GM19035 (cell line): Measurements from ENCODE around the gene FBXL7.

ENCODE experiments used
- ATAC-seq: cut with Tn5 transposase; IDR thresholded peaks from one replicate; pipeline ENCODE4 v1.9.1; 2021; ENCODE audit not compliant: unreplicated experiment

The FBXL7 gene

DNA sequence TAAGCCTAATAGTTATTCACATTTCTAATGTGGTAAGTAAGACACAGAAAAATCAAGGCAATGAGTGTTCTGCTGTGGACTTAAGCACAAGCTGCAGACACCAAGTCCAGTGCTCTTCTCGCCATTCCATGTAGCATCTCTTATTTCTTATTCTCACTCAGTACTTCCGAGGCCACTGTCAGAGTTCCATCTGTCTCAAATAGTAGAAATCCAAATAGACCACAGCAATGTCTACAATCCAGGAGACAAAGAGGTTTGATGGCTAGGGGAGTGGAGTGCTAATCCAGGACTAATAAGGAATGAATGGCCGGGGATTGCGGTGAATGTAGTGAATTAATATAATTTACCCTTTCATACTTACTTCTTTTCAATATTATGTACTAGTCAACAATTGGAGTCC lies 147.3 kb downstream of the FBXL7 start:
- ATAC-seq, result no peak

DNA sequence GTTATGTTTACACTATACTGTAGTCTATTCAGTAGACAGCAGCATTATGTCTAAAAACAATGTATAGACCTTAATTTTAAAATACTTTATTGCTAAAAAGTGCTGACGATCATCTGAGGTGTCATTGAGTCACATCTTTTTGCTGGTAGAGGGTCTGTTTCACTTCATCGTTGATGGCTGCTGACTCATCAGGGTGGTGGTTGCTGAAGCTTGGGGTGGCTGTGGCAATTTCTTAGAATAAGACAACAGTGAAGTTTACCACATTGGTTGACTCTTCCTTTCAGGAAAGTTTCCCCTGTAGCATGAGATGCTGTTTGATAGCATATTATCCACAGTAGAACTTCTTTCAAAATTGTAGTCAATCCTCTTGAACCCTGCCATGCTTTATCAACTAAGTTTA lies 150.3 kb downstream of the FBXL7 start:
- ATAC-seq, result no peak

DNA sequence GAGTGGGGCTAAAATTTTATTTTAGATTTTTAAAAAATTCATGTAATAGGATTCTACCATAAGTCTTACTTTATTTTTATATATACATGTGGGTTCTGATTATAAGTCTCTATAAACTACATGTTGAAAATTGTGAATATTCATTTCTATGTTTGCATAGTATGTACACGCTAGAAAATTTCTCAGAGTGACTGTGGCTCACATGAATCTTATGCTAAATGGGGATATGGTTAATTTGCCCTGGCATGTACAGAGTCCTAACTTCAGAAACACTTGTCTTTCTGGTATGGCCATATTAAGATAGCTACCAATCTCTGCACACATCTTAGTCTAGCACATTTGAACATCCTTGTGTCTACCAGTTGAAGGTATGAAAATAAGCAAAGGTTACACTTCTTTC lies 154.8 kb downstream of the FBXL7 start:
- ATAC-seq, result no peak

DNA sequence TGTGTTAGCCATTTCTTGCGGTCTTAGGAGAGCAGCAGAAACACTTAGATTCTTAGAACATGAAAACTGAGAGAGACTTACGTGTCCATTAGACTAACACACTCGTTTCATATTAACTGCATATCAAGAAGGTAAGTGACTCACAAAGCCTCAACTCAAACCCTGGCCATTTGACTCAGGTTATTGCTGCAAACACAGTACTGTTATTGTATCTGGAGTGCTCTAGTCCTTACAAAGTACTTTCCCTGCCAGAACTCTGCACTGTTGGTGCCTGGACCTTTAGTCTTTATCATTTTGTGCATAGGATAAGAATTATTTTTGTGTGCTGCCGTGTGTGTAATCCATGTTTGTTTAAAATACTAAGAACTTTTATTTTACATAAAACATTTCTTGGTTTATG lies 155.7 kb downstream of the FBXL7 start:
- ATAC-seq, result no peak

DNA sequence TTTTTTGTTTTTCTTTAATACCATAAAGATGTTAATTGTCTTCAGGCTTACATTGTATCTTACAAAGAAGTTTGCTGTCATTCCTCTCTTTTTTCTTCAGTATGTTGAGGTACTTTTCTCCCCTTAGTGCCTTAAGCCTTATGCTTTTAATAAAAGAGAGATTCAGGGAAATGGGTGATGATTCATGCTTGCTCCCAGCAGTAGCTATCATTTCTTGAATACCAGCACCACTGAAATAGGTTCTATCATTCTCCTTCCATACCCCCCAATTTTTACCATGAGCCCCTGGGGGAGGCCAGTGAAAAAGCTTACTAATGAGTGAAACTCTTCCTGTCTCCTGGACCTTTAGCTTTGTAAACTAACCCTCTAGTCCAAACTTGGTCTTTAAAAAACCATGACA lies 165.0 kb downstream of the FBXL7 start:
- no peak for ATAC-seq

DNA sequence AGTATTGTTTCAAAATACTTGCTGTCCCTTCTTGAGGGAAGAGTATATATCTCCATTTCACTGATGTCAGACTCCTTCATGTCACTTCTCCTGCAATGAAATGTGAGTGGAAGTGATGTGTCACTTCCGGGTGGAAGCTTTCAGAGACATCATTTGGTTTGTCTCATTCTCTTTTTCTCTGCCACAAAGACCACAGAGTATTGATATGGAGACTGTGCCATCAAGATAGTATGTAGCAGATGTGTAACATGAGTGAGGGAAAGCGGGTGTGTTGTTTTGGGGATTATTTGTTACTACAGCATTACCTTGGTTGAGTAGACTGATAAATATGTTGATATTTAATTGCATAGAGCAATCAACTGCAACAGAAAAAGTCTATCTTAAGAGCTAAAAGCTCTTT lies 169.8 kb downstream of the FBXL7 start:
- no peak for ATAC-seq

DNA sequence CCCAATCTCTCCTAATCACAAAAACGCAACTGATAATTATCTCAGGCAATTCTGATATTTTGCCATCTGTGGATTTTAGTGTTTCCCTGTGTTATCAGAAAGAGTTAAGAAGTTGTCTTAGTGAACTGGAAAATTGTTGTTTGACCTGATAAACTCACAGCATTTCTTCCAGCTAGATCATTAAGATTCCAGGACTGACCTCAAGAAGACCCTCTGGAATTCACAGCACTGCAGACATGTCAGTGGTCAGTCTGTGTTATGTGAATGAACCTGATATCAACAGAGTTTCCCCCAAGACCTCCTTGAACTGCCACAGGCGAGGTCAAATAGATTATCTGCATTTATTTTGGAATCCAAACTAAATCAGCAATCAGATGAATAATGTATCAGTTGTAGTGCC lies 174.7 kb downstream of the FBXL7 start:
- no peak for ATAC-seq

DNA sequence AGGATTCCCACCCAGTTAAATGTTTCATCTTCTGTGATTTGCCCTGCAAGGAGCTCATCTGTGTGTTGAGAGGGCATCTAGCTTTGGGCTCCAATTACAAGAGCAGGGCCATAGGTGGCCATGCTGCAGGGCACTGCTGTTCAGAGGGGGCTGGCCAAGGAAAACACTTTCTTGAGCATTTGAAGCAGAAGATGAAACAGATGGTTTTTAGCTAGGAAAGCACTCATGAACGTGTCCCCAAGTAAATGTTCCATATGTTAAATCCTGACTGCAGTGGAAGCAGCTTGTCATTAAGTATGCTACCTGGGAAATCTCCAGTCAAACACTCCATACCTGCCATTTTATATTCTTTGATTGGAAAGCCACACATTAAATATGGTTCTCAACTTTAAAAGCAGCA lies 176.6 kb downstream of the FBXL7 start:
- ATAC-seq, result no peak

DNA sequence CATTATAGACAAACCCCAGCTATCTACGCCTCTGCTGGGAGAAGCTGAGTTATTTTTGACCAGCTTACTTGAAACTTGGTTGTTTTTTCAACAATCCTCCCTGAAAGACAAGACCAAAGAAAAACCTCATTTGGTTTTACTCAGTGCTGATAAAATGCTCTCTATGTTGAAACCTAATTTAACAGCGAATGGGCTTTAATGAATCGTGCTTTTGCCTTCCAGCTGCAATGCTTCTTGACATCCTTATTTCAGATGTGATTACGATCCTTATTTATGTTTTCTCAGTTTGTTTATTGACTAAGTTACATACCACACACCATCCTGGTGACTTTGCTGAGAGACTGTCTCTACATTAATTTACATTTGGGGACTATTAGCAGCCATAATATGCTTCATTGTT lies 179.2 kb downstream of the FBXL7 start:
- no peak for ATAC-seq

DNA sequence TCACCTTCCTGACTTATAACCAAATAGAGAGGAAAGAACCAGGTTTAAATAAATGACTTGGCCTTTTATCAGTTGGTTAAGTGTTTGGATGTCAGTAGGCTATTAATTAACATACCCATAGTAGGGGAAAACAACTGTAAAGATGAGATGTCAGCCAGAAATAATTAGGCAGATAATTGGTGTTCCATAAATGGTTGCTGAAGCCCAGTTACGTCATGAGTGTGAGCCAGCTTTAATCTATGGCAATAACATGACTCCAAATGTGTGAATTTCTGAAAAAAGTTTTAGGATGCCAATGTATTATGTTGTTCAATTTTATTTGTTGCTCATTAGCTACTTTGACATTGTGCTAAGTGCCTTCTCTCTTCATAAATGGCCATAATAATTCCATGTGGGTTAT lies 180.5 kb downstream of the FBXL7 start:
- ATAC-seq, result no peak

DNA sequence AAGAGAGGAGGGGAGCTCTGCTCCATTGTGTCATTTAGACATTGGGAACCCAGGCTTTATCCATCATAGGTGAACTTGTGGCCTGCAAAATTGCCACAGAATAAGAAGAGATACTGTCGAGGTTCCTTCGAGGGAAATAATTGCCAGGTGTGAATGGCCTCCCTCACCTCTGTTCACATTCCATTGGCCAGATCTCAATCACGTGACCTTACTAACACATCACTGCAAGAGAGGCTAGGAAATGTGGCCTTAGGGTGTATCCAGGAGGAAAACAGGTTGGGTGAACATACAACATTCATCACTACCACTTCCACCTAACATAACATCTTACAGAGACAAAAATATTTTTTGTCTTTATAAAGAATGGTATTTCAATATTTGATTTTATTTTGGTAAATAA lies 182.1 kb downstream of the FBXL7 start:
- ATAC-seq, result no peak

DNA sequence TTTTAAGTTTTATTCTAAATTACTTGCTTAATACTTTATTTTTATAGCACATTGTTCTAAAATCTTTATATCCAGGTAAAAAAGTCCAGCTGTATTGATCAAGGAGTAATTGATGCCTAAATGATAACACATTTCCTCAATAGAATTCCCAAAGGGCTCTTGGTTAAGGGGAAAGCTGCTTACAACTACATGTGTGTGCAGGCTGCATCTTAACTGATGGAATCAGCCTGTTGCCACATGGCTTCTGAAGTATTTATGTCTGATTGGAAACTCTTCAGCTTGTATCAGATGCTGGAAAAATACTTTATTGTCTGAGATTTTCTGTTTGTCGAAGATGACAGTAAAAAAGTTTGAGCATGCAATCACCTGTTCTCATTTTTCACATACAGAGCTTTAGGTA lies 182.6 kb downstream of the FBXL7 start:
- ATAC-seq, result no peak

DNA sequence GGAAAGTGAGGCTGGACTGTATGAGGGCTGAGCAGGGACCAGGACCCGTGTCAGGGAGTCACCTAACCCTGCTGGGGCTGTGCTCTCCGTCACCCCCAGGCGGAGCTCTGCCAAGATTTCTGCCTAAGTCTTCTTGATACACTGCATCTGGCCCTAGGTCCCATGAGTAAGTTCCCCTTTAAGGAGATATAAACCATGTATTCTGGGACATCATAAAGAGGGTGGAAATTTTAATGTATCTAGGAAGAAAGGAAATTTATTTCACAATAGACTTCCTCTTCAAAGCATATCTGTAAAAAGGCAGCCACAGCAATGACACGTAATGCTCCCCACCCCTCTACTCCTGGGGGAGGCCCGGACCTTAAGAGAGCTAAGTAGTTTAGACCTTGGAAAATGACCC lies 183.4 kb downstream of the FBXL7 start:
- no peak for ATAC-seq

DNA sequence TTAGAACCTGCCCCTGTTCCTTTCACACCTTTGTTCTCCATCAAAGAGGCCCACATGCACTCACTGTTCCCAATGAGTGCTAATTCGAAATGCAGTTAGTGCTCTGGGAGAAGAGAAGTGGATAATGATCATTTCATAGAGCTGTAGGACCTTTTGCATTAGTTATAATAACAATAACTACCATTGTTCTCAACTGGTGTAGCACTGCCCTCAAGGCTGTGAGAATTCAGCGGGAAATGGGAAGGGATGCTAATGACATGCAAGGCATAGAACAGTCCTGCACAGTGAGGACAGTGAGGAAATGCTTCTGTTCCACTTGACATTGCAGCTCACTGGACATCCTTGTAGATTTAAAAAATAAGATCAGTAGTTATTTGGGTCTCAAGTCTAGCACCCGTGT lies 187.4 kb downstream of the FBXL7 start:
- ATAC-seq, result no peak

DNA sequence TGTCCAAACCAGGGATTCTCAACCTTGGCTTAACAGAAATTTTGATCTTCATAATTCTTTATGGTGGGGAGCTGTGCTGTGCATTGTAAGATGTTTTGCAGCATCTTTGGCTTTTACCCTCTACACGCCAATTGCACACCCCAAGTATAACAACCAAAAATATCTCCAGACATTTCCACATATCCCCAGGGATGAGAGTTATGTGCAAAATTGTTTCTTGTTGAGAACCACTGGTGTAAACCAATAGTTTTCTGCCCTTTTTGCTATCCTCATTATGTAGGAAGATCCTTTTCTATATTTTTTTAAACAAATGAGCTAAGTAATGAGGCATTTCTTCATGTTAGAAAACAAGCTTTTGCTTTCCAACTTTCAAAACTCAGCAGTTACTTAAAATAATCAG lies 189.9 kb downstream of the FBXL7 start:
- no peak for ATAC-seq

DNA sequence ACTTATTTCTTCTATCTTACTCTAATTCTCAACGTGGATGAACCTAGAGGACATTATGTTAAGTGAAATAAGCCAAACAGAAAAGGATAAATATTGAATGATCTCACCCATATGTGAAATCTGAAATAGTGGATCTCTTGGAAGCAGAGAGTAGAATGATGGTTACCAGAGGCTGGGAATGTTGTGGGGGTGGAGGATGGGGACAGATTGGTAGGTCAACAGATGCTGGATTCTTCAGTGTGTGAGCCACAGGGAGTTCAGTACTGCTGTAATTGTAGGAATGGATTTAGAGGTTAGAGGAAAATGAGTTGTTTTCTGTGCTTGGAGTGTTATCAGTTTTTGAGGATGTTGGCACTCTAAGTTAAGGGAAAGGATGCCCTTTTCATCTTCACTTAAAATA lies 190.6 kb downstream of the FBXL7 start:
- no peak for ATAC-seq

DNA sequence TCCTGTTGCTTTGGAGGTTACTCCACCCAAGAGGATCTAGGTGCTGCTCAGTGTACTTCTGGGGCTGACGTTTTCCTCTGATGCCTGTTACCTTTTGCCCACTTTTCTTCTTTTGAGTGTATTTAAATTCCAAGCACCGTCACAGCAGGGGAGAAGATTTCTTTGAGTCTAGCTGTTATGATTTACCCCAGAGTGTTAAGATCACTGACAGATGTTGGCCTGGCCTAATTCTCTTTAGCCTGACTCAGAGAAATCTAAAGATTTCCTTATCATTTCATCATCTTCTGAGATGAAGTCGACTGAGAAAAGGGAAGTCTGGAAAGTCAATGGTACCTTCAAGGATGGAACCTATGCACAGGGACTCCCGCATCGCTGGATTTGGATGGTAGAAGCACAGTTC lies 191.5 kb downstream of the FBXL7 start:
- ATAC-seq, result no peak

DNA sequence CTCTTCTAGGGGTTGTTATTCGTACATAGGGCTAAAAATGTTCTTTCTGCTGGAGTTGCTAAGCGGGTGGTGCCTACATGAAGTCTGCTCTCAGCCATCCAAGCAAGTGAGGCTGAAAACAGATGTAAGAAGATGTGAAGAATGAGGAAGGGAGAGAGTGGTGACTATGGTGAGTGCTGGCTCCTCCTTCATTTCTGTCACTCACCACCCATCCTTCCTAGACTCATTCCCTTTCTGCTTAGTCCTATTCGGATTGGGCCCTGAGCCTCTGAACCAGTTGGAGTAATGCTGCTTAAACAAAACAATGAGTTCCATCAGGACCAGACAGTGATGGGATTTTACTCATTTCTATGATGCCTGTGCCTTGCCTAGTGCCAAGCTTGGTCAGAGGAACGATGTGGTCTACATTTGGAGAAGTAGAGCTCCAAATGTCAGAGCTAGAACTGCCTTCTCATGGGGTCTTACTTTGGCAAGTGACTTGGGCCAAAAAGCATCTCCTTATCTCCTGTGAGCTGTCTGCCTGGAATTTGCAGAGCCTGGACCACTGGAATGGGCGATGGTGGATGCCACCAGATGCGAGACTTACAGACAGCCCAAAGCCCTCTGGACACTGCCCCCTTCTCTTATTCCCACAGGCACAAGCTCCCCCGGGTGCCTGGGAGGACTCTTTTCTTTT lies 192.9 kb downstream of the FBXL7 start:
- ATAC-seq, result no peak

DNA sequence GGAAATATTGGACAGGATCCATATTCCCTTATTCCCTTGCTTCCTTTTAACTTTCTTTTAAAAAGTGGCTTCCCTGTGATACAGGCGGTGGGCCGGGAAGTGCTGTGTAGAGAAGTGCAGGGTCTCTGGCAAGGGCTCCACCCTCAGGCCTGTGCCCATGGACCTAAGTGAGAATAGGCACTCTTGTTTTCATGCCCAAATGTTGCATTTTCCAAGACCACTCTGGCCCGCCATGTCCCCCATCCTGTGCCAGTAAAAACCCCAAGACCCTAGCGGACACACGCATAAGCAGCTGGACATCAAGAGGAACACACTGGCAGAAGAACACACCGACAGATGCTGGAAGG lies 193.4 kb downstream of the FBXL7 start:
- ATAC-seq, result no peak

DNA sequence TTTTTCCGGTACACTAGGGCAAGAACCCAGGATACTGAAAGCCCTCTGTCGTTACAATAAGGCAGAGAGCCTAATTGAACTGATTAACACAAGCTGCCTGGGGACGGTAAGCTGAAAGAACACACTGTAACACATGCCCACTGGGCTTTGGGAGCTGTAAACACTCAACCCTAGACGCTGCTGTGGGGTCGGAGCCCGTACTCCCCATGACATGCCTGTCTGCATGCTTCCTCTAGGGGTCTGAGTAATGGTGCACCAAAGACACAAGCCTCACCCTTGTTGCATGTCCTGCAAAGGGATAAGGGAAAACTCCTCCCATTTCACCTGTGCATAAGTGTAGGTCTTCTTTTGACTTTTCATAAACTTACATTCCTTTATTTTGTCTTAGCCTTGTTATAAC lies 194.0 kb downstream of the FBXL7 start:
- no peak for ATAC-seq

DNA sequence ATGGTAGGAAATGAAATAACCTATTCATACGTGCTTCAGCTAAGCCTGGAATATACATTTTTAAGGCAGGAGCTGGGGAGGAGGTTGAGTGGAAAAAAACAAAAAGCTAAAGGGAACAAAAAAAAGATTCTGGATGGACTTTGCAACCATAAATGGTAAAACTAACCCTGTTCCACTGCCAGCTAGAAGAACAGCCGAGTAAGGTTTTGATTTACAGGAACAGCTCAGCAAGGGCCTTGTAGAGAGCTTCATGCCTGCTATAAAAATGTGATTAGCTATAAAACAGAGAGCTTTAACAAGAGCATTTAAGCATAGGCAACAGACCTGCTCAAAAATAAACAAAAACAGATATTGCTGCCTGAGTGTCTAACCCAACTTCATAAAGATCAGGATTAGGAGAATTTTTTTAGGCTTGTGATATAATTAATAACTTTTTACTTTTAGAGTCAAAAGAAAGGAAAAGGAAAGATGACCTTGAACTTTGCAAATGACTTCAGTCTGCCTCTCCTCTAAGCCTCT lies 194.8 kb downstream of the FBXL7 start:
- ATAC-seq, result no peak

DNA sequence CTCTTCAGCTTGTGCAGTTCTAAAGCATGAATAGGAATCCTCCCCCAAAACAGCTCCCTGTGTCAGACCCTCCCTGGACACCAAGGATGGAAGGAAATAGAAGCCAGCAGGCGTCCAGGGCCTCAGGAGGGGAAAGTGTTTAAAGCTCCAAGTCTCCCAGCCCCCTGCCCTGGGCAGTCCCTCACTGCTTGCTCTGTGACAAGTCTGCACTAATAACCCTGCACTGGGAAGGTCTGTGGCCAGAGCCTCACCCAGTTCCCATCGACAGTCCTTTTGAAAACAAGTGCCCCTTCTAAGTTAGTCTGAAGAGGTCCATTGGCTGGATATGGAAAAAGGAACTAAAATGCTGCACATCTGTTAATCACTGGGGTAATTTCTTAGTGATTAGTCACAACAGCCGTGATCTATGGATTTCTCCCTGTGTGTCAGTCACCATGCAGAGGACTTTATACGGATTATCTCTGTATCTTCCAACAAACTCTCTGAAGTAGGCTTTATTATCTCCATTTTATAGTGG lies 195.3 kb downstream of the FBXL7 start:
- ATAC-seq, result no peak

DNA sequence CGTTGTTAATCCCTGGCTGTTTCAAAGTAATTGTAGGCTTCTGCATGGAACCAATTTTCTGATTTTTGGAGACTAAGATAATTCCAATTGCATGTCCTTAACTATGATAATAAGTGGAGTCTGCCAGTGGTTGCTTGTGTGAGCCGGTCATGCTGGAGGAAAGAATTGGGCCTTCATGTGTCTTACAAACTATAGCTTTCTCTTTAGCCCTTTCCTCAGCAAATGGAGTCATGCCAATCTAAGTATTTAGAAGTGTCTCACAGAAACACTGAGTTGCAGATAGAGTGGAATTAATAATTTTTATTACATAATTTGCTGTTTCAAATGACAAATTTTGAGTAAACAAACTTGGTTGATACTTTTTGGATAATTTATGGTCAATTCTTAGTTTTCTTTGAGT lies 200.4 kb downstream of the FBXL7 start:
- ATAC-seq, result no peak
